DOHH2 (cell line): ENCODE data around the gene RCAN2.
"Not testable (repeated sequence)": the region's sequence is repeated elsewhere in the genome, so short reads cannot be mapped to it uniquely, and the experiment has no call there.

Experiments
- CTCF ChIP-seq: fragments of 200-600 bp; sonication (generic); IDR thresholded peaks from one replicate; pipeline ENCODE4 v1.5.1; 2014; ENCODE audit warnings: antibody characterized with exemption, mild to moderate bottlenecking, low read depth, low read length; ENCODE audit not compliant: poor library complexity, severe bottlenecking
- EZH2phosphoT487 ChIP-seq: fragments of 200-600 bp; sonication (generic); IDR thresholded peaks from 2 replicates; pipeline ENCODE4 v1.6.1; 2017; ENCODE audit warnings: borderline replicate concordance, mild to moderate bottlenecking, antibody characterized with exemption, low read length, moderate library complexity, mixed read lengths

- TF ChIP-seq CTCF, EZH2phosphoT487: not testable (repeated sequence)
These were observed 158.8 kb downstream of the RCAN2 start for GRCh38 chr6:46332448-46332847.
